ENCODE results near the gene RSPO4.

DNA sequence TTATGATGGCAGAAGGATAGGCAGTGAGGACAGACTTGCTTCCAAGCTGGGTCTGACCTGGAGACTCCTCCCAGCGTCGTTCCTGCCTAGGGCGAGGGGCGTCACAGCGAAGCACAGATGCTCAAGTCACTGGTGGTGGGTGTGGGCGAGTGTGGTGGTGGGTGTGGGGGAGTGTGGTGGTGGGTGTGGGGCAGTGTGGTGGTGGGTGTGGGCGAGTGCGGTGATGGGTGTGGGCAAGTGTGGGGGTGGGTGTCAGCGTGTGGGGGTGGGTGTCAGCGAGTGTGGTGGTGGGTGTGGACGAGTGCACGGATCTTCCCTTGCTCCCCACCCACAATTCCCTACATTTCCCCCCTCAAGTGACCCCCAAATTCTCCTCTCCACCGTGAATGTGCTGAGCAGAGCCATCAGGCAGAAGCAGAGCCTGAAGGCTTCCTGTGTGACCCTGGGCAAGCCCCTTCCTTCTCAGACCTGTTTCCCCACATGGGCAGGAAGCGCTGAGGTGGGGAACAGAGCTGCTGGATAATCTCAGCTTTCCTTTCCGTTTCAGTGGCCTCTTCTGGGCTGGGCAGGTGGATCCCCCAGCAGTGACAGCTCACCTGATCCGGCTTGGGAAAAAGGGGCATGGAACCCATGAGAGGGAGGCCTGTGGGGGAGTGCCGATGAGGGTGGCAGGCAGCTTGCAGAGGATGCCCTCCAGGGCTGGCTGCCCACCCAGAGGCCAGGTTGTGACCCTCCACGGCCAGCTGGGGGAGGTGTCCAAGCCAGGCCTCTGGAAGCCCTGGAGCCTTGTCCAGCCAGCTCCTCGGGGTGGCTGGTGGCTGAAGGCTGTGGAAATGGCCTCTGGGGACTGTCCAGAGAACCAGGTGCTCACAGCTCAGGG lies 42.9 kb downstream of the RSPO4 start:
- TF ChIP-seq, protein P1, sequence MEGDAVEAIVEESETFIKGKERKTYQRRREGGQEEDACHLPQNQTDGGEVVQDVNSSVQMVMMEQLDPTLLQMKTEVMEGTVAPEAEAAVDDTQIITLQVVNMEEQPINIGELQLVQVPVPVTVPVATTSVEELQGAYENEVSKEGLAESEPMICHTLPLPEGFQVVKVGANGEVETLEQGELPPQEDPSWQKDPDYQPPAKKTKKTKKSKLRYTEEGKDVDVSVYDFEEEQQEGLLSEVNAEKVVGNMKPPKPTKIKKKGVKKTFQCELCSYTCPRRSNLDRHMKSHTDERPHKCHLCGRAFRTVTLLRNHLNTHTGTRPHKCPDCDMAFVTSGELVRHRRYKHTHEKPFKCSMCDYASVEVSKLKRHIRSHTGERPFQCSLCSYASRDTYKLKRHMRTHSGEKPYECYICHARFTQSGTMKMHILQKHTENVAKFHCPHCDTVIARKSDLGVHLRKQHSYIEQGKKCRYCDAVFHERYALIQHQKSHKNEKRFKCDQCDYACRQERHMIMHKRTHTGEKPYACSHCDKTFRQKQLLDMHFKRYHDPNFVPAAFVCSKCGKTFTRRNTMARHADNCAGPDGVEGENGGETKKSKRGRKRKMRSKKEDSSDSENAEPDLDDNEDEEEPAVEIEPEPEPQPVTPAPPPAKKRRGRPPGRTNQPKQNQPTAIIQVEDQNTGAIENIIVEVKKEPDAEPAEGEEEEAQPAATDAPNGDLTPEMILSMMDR (IDR thresholded peaks at IDR 0.05), result no peak
- no peak for TF ChIP-seq POLR2A (IDR thresholded peaks at IDR 0.05)

All from body of pancreas (tissue), 4 donors.